Activated CD8-positive, alpha-beta memory T cell treated with anti-CD3 and anti-CD28 coated beads, Interleukin-2, amount 50 U/mL, for 24 hours (primary cell): ENCODE data around the gene NEDD4L.
"Not testable (repeated sequence)": the region's sequence is repeated elsewhere in the genome, so short reads cannot be mapped to it uniquely, and the experiment has no call there.

ENCODE experiments used
- DNase-seq: peaks from one replicate; pipeline ENCODE4 v3.0.0-alpha.2; 2020; ENCODE audit errors: extremely low read depth

NEDD4L gene

DNA sequence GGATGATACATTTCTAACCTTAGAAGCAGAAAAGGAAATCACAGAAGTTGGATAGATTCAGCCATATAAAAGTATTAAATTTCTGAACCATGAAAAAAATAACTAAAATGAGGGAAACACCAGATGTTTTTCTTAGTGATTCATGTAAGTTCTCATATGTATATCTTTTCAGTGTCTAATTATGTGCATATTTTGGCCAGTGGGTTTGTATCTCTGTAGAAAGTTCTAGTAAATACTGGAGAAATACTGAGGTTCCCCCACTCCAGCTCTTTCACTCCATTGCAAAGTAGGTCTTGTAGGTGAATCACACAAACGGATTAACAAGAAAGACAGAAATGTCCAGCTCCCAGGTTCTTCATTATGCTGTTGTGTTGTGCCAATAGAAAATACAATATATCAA, 222.3 kb downstream of the NEDD4L start:
- no peak for DNase-seq

- no peak for DNase-seq
Measured at GRCh38 chr18:58267493-58267892, 223.5 kb downstream of the NEDD4L start.

DNA sequence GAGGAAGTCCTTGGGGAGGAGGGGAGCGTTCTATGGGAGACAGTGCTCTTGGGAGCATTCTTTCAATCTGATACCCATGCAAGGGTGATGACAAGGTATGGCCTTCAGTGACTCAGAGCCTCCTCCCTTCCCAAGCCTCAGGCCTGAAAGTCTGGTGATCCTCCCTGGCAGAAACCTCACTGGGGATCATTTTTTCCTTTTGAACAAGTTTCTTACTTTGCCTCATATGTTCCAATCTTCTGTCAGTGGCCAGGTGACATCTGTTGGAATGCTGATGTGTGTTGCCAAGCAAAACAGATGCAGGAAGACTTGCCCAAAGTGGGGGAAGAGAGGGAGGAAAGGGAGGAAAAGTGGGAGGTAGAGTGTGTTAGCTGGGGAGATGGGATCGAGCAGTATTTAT, 224.8 kb downstream of the NEDD4L start:
- DNase-seq, result no peak

GRCh38 chr18:58269931-58270330, 225.9 kb downstream of the NEDD4L start:
- DNase-seq, result no peak

- DNase-seq, result no peak
Measured at GRCh38 chr18:58270396-58270795, 226.4 kb downstream of the NEDD4L start.

- no peak for DNase-seq
Measured at GRCh38 chr18:58271770-58272169, 227.7 kb downstream of the NEDD4L start.

DNA sequence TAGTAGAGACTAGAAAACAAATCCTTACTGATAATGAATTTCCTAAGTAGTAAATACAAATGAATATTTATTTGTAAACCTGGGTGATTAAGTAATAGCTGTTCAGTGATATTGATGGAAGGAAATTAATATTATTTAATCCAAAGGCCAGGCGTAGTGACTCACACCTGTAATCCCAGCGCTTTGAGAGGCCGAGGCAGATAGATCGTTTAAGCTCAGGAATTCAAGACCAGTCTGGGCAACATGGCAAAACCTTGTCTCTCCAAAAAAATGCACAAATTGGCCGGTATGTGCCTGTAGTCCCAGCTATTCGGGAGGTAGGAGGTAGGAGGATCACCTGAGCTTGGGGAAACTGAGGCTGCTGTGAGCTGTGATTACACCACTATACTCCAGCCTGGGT, 228.2 kb downstream of the NEDD4L start:
- DNase-seq, result no peak

GRCh38 chr18:58272779-58273435, 228.9 kb downstream of the NEDD4L start:
- no peak for DNase-seq

- DNase-seq, result no peak
Measured at GRCh38 chr18:58275176-58275575, 231.2 kb downstream of the NEDD4L start.

- DNase-seq, result no peak
Measured at GRCh38 chr18:58276789-58277739, 233.0 kb downstream of the NEDD4L start.

GRCh38 chr18:58279504-58280175, 235.6 kb downstream of the NEDD4L start:
- DNase-seq, result no peak

DNA sequence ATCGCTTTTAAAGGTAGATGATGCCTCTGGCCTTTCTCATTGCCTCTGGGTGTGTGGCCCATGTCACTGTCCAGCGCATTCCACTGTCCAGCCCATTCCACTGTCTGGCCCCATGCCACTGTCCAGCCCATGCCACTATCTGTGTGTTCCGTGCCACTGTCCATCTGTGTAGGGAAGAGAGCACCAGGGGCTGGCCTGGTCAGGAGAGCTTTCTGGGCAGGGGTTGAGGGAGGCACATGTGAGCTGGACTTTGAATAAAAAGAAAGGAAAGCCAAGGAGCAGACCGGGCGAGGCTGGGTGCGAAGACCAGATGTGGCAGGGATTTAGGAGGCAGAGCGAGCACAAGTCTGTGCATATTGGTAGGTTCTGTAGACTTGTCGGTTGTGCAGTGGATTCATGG, 236.2 kb downstream of the NEDD4L start:
- no peak for DNase-seq

GRCh38 chr18:58282872-58283271, 238.8 kb downstream of the NEDD4L start:
- DNase-seq, result not testable (repeated sequence)

- DNase-seq, result no peak
Measured at GRCh38 chr18:58284699-58285448, 240.8 kb downstream of the NEDD4L start.

GRCh38 chr18:58285449-58286130, 241.6 kb downstream of the NEDD4L start:
- no peak for DNase-seq

DNA sequence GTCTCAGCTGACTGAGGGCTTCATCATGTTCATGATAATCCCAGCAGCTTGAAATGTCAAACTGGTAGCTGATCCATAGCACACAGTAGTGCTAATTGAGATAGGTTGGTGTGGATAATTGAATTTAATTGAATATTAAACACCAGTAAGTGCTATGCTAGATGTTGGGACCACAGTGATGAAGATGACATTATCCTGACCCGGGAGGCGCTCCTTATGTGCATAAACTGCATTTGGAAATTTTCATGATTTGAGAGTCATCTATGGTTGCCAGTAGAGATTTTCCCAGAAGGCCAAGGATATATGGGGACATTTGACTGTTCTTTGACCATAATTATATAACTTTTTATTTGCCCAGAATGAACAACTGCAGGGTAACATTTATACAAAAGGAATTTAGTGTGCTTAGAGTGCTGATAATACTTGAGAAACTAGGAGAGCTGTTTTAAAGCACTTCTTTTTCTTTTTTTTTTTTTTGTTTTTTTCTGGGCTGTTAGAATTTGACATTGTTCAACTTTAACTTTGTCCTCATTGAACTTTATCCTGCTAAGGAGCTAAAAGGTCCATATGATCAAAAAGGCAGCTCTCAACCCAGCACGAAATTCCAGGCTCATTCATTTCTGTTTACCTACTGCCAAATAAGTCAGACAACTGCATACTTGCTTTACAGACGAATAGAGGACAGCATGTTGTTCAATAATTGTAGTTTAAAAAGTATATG, 242.8 kb downstream of the NEDD4L start:
- DNase-seq, result no peak

GRCh38 chr18:58287353-58288274, 243.6 kb downstream of the NEDD4L start:
- no peak for DNase-seq

GRCh38 chr18:58288921-58289797, 245.1 kb downstream of the NEDD4L start:
- DNase-seq, result no peak
